ENCODE results near the gene SENP3.

- no peak for TF ChIP-seq CTCF (IDR thresholded peaks at IDR 0.05)
- no peak for TF ChIP-seq POLR2A (IDR thresholded peaks at IDR 0.05)
Measured at GRCh38 chr17:7579834-7580603, 18.3 kb downstream of the SENP3 start.

All from right lobe of liver (tissue), 4 donors.